ENCODE measurements around the gene RPL29. TPM values are rescaled to one million over a fixed set of nuclear protein-coding genes. Genes with fewer than 3 reads are reported as not detected.
A peak's percentile ranks its signal among the peaks of the same experiment; 100 is the strongest.

RPL29 gene
- total and polyA plus RNA-seq, 2 of the 13 experiments (the other 11 are each of a cell fraction or from before 2014, with no cell fraction given): 1,348 to 2,263 TPM

GRCh38 chr3:51983578-51984268 is 12.0 kb downstream of the RPL29 start (continued):
- TF ChIP-seq ZSCAN21 (CRISPR knock-in tag; IDR thresholded peaks at IDR 0.05; ENCODE audit: borderline replicate concordance) (no peak), ZNF770 (CRISPR knock-in tag; IDR thresholded peaks at IDR 0.05) (no peak), ISL2 (CRISPR knock-in tag; IDR thresholded peaks at IDR 0.05) (0 out of 2 replicates have a peak, but pooled peaks have one; percentile 7), ZBED4 (CRISPR knock-in tag; IDR thresholded peaks at IDR 0.05; ENCODE audit: borderline replicate concordance) (no peak), SOX13 (IDR thresholded peaks at IDR 0.05) (no peak), SOX13 (CRISPR knock-in tag; conservative IDR thresholded peaks at IDR 0.05 in 1 of 2, IDR thresholded peaks at IDR 0.05 in 1 of 2) (no peak), TEAD2 (CRISPR knock-in tag; IDR thresholded peaks at IDR 0.05) (no peak), GATAD2A (CRISPR knock-in tag; IDR thresholded peaks at IDR 0.05) (no peak), ZNF605 (CRISPR knock-in tag; IDR thresholded peaks at IDR 0.05) (no peak), NBN (conservative IDR thresholded peaks at IDR 0.05) (no peak), ZKSCAN1 (IDR thresholded peaks at IDR 0.05; ENCODE audit: low read length) (no peak), ZNF75D (CRISPR knock-in tag; IDR thresholded peaks at IDR 0.05; ENCODE audit: borderline replicate concordance) (no peak), ZNF343 (CRISPR knock-in tag; IDR thresholded peaks at IDR 0.05) (no peak), KDM4B (CRISPR knock-in tag; IDR thresholded peaks at IDR 0.05) (no peak), CREM (IDR thresholded peaks at IDR 0.05) (0 out of 2 replicates have a peak, but pooled peaks have one; percentile 8), CREM (CRISPR knock-in tag; IDR thresholded peaks at IDR 0.05) (no peak), ZNF619 (CRISPR knock-in tag; IDR thresholded peaks at IDR 0.05) (0 out of 2 replicates have a peak, but pooled peaks have one; percentile 60), IRF1 (CRISPR knock-in tag; IDR thresholded peaks at IDR 0.05; ENCODE audit: low read depth) (no peak), ZNF737 (CRISPR knock-in tag; IDR thresholded peaks at IDR 0.05; ENCODE audit: borderline replicate concordance) (no peak), POGZ (CRISPR knock-in tag; IDR thresholded peaks at IDR 0.05) (no peak), TBX2 (CRISPR knock-in tag; IDR thresholded peaks at IDR 0.05; ENCODE audit: borderline replicate concordance) (no peak), HNRNPH1 (optimal IDR thresholded peaks at IDR 0.05; ENCODE audit: low read depth, low read length) (peak; percentile 87), ZNF720 (CRISPR knock-in tag; IDR thresholded peaks at IDR 0.05) (no peak), ZNF331 (CRISPR knock-in tag; IDR thresholded peaks at IDR 0.05) (no peak), ZNF746 (CRISPR knock-in tag; IDR thresholded peaks at IDR 0.05) (no peak)

Measured in HepG2 (cell line).